GM21360 (cell line): ENCODE results near the gene HIGD1A.
A peak's percentile ranks its signal among the peaks of the same experiment; 100 is the strongest.
"Not testable (repeated sequence)": the region's sequence is repeated elsewhere in the genome, so short reads cannot be mapped to it uniquely, and the experiment has no call there.

Experiments
- ATAC-seq: cut with Tn5 transposase; IDR thresholded peaks from one replicate; pipeline ENCODE4 v1.9.1; 2021; ENCODE audit warnings: mild to moderate bottlenecking, moderate library complexity; ENCODE audit not compliant: unreplicated experiment

Gene HIGD1A

GRCh38 chr3:42829628-42830436 is 25.5 kb upstream of the HIGD1A start:
- ATAC-seq: no peak

- no peak for ATAC-seq
These were observed 24.9 kb upstream of the HIGD1A start for GRCh38 chr3:42829083-42829627.

GRCh38 chr3:42827654-42828053 is 23.4 kb upstream of the HIGD1A start:
- ATAC-seq: no peak

- no peak for ATAC-seq
These were observed 22.7 kb upstream of the HIGD1A start for GRCh38 chr3:42827023-42827422.

- no peak for ATAC-seq
These were observed 21.9 kb upstream of the HIGD1A start for GRCh38 chr3:42826141-42826540.

- no peak for ATAC-seq
These were observed 19.1 kb upstream of the HIGD1A start for GRCh38 chr3:42823351-42823750.

- ATAC-seq: no peak
These were observed 18.5 kb upstream of the HIGD1A start for GRCh38 chr3:42822828-42823227.

GRCh38 chr3:42820746-42821051 is 16.4 kb upstream of the HIGD1A start:
- ATAC-seq: no peak

GRCh38 chr3:42819351-42819965 is 15.2 kb upstream of the HIGD1A start:
- no peak for ATAC-seq

- no peak for ATAC-seq
These were observed 11.5 kb upstream of the HIGD1A start for GRCh38 chr3:42815826-42816225.

- ATAC-seq: no peak
These were observed 10.7 kb upstream of the HIGD1A start for GRCh38 chr3:42814914-42815507.

GRCh38 chr3:42814246-42814645 is 10.0 kb upstream of the HIGD1A start:
- ATAC-seq: no peak

GRCh38 chr3:42811118-42811883 is 7.0 kb upstream of the HIGD1A start:
- ATAC-seq: not testable (repeated sequence)

- not testable (repeated sequence) for ATAC-seq
These were observed 6.4 kb upstream of the HIGD1A start for GRCh38 chr3:42810706-42811105.

GRCh38 chr3:42809202-42809601 is 4.9 kb upstream of the HIGD1A start, which contains the start of gene ACKR2:
Gene ACKR2, plus strand, starts transcription at chr3:42809445. Its CDS starts 55,058 bp downstream, at chr3:42864503.
- ATAC-seq: no peak

- ATAC-seq: no peak
These were observed 3.6 kb upstream of the HIGD1A start for GRCh38 chr3:42807929-42808328.

GRCh38 chr3:42805141-42805821 is 991 bp upstream of the HIGD1A start:
- no peak for ATAC-seq

GRCh38 chr3:42804831-42805132 is 492 bp upstream of the HIGD1A start:
- ATAC-seq: no peak

- ATAC-seq: peak; percentile 13
These were observed 730 bp downstream of the HIGD1A start for GRCh38 chr3:42803414-42804105.

GRCh38 chr3:42802876-42803413 is 1.3 kb downstream of the HIGD1A start:
- no peak for ATAC-seq
